Measurements from ENCODE around the gene TOGARAM1.

The TOGARAM1 gene, protein sequence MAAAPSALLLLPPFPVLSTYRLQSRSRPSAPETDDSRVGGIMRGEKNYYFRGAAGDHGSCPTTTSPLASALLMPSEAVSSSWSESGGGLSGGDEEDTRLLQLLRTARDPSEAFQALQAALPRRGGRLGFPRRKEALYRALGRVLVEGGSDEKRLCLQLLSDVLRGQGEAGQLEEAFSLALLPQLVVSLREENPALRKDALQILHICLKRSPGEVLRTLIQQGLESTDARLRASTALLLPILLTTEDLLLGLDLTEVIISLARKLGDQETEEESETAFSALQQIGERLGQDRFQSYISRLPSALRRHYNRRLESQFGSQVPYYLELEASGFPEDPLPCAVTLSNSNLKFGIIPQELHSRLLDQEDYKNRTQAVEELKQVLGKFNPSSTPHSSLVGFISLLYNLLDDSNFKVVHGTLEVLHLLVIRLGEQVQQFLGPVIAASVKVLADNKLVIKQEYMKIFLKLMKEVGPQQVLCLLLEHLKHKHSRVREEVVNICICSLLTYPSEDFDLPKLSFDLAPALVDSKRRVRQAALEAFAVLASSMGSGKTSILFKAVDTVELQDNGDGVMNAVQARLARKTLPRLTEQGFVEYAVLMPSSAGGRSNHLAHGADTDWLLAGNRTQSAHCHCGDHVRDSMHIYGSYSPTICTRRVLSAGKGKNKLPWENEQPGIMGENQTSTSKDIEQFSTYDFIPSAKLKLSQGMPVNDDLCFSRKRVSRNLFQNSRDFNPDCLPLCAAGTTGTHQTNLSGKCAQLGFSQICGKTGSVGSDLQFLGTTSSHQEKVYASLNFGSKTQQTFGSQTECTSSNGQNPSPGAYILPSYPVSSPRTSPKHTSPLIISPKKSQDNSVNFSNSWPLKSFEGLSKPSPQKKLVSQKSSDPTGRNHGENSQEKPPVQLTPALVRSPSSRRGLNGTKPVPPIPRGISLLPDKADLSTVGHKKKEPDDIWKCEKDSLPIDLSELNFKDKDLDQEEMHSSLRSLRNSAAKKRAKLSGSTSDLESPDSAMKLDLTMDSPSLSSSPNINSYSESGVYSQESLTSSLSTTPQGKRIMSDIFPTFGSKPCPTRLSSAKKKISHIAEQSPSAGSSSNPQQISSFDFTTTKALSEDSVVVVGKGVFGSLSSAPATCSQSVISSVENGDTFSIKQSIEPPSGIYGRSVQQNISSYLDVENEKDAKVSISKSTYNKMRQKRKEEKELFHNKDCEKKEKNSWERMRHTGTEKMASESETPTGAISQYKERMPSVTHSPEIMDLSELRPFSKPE (N-terminal part only)

DNA sequence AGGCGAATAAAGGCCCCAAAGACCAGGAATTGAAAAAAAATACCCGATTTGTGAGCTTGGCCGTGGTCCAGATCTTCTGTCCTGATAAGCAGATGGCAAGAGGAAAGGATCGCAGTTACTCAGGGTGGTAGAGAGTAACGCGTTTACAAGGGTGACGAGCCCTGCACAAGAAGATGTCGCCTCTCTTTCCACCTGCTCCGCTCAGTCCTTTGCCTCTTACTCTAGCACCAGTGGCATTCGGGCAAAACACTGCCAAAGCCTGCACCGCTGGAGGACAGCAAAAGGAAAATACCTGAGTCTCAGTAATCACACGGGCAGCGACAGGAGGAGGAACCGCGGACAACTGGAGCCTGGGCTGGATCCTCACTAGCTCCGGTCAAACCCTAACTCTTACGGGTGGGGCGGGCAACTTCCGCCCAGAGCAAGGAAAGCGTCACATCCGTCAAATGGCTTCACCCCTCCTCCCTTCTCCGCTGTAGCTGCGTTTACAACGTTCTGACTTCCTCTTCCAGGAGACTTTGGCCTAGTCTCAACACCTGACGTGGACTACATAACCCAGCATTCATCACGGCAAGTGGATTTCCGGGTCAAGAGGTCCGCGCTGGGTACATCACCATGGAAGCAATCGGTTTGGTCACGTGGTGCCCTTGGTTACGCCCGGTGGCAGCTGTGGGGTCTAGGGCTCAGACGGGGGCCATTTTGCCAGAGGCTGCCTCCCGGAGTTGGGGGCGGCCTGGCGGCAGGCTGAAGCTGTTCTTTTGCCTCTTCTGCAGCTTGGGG, at the start of gene TOGARAM1, which contains the start of gene KLHL28:
Gene TOGARAM1, plus strand, starts transcription at position 637 of the 780 bp plus-strand sequence. CDS start 232 bp downstream, outside the sequence.
Gene KLHL28, minus strand, starts transcription at position 394 of the 780 bp plus-strand sequence. CDS start 16,019 bp downstream, outside the sequence.
- peak; percentile 100 for DNase-seq (ENCODE audit: low spot score)

DNA sequence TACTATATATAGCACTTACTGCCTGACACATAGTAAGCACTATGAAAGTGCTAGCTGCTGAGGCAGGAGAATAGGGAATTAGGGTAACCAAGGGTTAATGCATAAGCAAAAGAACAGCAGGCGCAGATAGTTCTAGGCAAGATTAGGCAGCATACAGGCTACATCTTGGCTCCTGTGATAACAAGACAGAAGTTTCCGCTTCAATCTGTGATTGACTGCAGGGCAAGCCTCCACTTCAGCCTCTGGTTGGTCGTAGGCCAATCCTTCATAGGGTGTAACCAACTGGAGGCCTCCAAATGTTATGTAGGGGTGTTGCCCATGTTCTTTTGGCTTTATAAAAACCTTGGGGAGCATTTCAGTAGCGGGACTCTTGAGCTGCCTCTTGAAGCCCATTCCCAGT, 47.1 kb upstream of the TOGARAM1 start:
- no peak for DNase-seq (ENCODE audit: low spot score)

DNA sequence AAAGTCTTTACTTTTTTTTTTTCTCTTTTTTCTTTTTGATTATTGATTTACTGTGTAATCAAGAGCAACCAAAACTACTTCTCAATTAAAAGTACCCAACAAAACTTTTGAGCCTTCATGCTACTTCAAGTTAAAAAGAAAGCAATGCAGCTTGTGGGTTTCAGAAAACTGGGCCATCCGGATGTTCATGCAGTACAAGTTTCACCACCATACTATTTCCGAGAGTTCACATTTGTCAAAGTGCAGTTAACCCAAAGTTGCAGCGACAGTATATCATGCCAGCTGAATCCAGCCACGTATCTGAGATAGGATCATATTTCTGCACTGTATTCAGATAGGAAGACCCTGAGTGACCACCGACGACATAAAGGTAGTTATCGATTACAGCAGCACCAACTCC, 33.2 kb upstream of the TOGARAM1 start:
- DNase-seq (ENCODE audit: low spot score): no peak

DNA sequence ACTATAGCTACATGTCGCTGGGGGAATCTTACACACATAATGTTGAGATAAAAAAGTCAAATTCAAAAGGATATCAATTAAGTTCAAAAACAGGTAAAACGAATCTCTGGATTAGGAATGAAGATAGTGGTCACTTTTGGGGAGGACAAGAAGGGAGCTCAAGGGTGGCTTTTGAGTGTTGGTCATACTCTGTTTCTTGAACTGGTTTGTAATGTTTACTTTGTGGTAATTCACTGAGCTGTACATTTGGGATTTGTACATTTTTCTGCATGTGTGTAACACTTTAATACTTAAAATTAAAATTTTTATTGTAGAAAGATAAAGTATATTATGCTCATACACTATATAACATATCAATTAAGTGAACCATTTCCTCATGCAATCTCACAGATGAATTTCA, 26.8 kb upstream of the TOGARAM1 start:
- no peak for DNase-seq (ENCODE audit: low spot score)

- DNase-seq (ENCODE audit: low spot score): no peak
Observed at GRCh38 chr14:44937547-44937946, 24.4 kb upstream of the TOGARAM1 start.

GRCh38 chr14:44940211-44940610, 21.8 kb upstream of the TOGARAM1 start:
- no peak for DNase-seq (ENCODE audit: low spot score)

DNA sequence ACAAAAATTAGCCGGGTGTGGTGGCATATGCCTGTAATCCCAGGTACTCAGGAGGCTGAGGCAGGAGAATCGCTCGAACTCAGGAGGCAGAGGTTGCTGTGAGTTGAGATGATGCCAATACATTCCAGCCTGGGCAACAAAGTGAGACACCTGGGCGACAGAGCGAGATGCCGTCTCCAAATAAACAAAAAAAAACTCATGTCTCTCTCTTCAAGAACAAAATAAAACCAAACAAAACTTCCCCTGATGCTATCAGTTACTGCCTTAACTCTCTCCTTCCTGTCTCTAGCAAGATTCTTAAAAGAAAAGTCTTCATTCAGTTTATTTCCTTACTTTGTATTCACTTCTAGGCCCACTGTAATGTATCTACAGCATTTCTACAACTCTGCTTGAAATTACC, 21.0 kb upstream of the TOGARAM1 start:
- DNase-seq (ENCODE audit: low spot score): no peak

DNA sequence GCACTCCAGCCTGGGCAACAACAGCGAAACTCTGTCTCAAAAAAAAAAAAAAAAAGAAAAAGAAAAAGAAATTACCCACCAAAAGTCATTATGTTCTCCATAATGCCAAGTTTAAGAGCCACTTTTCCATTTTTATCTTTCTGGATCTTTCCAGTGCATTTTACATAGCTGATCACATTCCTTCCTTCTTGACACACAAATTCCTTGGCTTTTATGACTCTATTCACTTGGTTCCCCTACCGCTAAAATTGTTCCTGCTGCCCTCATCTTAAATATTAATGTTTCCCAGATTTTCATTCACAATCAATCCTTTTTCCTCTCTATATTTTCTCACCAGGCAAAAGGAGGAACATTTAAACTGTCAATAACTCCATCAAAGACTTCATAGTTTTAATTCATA, 20.4 kb upstream of the TOGARAM1 start:
- DNase-seq (ENCODE audit: low spot score): no peak

DNA sequence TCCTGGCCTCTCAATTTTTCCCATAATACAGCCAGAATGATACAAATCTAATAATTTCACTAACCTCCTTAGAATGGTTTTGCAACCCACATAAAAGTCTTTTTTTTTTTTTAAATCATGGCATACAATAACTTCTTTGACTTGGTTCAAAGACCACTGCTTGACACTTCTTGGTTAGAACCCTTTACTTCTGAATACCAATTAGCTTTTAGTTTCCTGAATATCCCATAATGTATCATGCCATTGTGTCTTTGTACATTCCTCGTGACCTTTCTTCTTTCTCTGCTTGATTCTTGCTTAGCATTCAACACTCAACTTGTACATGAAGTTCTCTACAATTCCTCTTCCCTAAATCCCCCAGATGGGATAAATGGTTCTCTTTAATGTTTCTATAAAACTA, 19.6 kb upstream of the TOGARAM1 start:
- no peak for DNase-seq (ENCODE audit: low spot score)

- DNase-seq (ENCODE audit: low spot score): no peak
Observed at GRCh38 chr14:44944107-44944506, 17.9 kb upstream of the TOGARAM1 start.

GRCh38 chr14:44945264-44945663, 16.7 kb upstream of the TOGARAM1 start:
- DNase-seq (ENCODE audit: low spot score): no peak

GRCh38 chr14:44951051-44951450, 10.9 kb upstream of the TOGARAM1 start:
- no peak for DNase-seq (ENCODE audit: low spot score)

DNA sequence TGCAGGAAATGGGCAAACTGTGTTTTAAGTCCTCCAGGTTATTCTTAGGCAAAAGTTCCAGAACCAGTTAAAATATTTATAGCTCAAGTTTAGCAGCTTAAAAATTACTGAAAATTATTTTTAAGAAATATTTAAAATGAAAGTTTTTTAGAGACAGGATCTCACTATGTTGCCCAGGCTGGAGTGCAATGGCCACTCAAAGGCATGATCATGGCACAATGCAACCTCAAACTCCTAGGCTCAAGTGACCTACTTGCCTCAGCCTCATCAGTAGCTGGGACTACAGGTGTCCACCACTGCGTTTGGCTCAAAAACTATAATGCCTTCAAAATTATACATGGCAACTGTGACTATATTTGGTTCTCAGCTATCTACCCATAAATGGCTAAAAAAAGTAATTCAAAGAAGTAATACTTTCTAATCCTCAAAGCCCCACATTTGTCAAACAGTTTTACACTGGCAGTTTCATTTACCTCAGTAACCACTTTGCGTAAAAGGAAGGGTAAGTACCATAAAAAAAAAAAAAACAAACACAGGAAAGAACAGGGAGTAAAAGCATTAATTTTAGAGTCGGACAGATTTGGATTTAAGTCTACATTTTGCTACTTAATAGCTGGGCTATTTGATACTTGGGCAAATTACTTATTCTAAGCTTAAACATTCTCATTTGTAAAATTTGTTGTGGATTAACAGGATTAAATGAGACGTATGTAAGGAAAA, 9.4 kb upstream of the TOGARAM1 start:
- DNase-seq (ENCODE audit: low spot score): no peak

DNA sequence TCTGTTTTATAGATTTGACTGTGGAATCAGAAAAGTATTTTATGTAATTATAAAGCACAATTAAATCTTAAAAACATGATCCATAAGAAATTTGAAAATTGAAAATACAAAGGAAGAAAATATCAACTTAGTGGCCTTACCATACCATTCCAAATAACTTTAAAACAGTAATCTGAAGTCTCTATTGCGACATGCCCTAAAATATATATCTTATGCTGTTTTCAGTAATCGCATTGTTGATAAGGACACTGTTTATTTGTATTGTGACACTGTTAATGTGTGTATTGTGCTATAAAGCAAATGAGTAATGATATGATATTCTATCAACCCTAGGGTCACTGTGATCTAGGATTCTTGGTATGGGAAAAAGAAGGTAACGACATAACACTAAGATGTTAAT, 7.2 kb upstream of the TOGARAM1 start:
- no peak for DNase-seq (ENCODE audit: low spot score)

- DNase-seq (ENCODE audit: low spot score): no peak
Observed at GRCh38 chr14:44955528-44955927, 6.5 kb upstream of the TOGARAM1 start.

DNA sequence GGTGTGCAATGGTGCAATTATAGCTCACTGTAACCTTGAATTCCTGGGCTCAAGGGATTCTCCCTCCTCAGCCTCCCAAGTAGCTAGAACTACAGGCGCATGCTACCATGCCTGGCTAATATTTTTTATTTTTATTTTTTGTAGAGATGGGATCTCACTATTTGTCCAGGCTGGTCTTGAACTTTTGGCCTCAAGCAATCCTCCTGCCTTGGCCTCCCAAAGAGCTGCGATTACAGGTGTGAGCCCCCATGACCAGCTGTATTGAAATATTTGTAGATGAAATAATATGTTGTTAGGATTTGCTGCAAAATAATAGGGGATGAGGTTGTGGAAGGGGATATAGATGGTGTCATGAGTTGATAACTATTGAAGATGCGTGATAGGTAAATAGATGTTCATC, 5.1 kb upstream of the TOGARAM1 start:
- no peak for DNase-seq (ENCODE audit: low spot score)

DNA sequence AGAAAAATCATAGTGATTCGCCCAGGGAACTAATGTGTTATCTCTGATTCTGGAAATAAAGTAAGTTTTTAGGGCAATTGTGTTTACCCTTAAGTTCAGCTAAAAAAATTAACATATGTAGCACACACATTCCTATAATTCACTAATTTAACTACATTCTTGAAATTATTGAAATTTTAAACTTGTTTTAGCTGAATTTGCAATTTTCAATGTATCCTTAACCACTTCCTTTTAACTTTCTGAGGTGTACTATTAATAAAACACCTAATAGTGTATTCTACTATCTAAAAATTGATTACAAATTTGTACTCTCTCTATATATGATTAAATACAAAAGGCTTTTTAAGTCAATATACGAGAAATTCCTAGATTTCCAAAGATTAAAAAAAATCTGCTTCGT, 2.5 kb upstream of the TOGARAM1 start:
- no peak for DNase-seq (ENCODE audit: low spot score)

GRCh38 chr14:44960146-44960545, 1.8 kb upstream of the TOGARAM1 start:
- DNase-seq (ENCODE audit: low spot score): peak; percentile 55

- peak; percentile 59 for DNase-seq (ENCODE audit: low spot score)
Observed at GRCh38 chr14:44960646-44961045, 1.3 kb upstream of the TOGARAM1 start.

- peak; percentile 73 for DNase-seq (ENCODE audit: low spot score)
Observed at GRCh38 chr14:44961151-44961553, 838 bp upstream of the TOGARAM1 start.
